Measurements from ENCODE around the gene EPHB6.

EPHB6 gene

GRCh38 chr7:142854372-142855113, at the start of gene EPHB6:
EPHB6 (plus strand) TSS chr7:142855076; CDS start chr7:142863228, 8,152 bp downstream.
- no peak for DNase-seq

GRCh38 chr7:142805350-142806021, 49.4 kb upstream of the EPHB6 start:
- DNase-seq: no peak

DNA sequence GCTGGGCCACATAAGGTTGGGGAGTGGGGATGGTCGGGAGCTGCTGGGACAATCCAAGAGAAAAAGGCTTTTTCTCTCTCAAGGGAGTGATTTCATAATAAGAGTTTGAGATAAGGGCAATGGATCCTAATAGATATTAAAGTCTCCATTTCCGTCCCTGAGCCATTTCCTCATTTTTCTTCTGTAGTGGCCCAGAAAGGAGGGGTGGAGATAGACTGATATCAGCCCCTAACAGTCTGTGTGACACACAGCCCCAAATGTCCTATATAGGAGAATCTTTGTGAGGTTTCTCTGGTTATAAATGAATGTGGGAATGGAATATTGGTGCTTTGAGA, 48.9 kb upstream of the EPHB6 start:
- no peak for DNase-seq

GRCh38 chr7:142806957-142807356, 47.9 kb upstream of the EPHB6 start:
- no peak for DNase-seq

GRCh38 chr7:142807855-142808460, 46.9 kb upstream of the EPHB6 start:
- DNase-seq: no peak

- DNase-seq: no peak
Observed at GRCh38 chr7:142808461-142808801, 46.4 kb upstream of the EPHB6 start.

DNA sequence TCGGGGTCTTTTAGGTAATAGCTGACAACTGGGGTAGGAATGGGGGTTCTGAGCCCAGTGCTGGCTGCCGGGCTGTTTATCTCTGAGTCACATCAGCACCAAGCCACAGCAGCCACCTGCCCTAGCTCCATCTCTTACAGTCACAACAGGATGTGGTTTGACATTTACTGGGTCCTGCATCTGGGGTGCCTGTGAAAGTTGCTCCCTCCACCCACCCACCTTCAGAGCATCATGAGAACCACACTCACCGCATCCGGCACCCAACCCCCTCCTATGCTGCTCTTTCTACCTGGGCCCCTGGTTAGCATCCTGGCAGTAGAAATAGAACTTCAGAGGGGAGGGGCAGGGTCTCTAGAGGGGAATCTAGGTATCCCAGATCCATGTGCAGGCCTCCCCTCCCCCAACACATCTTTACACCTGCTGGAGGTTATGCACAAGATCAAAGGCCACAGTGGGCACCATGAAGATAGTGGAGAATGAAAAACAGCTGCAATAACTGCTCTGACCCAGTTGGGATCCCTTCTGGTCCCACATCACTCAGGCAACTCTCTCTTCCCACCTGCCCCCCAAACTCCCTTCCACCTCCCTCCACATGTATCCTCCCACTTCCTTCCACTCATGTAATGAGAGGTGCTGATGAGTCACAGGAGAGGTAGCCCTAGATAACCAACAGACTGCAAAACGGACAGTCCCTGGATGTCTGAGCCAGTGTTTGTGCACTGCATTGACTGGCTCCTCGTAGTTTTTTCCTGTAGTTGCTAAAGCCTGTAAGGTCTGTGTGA, 45.9 kb upstream of the EPHB6 start:
- no peak for DNase-seq

GRCh38 chr7:142809671-142810070, 45.2 kb upstream of the EPHB6 start:
- no peak for DNase-seq

DNA sequence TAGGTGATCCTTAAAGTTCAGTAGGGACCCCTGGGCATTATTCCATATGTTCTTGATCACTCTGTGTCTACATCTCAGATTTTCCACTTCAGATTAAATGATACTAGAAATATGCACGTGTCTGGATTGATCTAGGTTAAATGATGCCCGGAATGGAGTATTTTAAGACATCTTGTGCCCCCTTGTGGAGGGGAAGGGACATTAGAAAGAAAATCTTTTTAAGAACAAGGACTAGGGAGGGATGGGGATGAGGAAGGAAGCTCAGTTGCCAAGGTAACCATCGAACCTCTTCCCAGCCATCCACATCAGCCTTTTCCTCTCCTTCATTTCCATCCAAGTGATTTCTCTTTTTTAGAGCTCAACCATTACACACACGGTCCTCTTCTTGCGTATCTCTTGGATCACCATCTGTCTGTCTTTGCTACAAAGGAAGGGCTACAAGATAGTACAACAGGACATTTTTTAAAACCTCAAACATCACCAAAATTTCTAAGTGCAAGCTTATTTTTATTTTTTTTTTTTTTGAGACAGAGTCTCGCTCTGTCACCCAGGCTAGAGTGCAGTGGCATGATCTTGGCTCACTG, 43.6 kb upstream of the EPHB6 start:
- DNase-seq: no peak

DNA sequence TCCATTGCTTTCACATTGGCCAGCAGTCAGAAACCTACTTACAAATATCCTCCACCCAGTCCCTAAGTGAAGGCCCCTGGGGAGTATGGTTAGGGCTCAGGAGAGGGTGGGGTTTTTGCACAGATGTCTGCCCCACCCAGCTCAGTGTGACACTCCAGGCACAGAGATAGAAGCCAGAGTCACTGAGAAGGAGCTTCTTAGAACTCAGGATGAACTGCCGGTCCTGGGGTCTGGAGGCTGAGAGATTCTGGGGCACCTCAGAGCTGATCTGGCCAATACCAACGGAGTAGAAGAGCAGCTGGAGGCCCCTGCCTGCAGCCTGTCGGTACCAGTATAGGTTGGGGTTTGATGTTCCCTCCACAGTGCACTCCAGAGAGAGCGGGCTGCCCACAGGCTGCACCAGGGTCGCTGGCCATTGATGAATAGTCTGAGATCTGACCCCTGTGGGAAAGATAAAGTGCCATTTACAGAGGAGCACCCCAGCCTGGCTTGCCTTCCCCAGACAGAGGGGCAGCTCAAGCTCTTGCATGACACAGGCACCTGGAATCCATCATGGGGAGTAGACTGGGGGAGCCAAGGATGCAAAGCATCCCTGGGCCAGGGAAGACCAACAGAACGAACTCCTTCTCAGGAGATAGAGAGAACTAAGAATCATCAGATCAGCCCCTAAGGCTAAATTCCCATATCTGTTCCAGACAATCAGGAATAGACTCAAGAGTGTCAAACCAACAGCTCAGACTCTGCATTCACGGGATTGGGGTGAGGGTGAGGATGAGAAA, 42.2 kb upstream of the EPHB6 start:
- DNase-seq: no peak

DNA sequence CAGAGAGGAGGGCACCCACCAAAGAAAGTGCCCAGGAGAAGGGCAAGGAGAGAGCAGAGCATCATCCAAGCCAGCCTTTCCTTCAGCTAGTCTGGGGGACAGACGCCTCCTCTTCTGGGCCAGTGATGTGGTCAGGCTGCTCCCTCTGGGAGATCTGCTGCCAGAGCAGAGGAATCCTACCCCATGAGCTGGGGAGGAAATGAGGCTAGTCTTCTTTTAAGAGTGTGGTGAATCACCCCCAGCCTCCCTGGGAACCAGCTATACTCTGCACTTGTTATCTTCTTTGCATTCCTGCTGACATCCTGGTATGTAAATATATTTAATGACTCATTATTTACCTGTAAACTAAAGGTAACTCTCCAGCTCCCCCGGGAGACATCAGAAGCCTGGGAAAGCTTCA, 41.6 kb upstream of the EPHB6 start:
- no peak for DNase-seq

GRCh38 chr7:142813699-142814098, 41.2 kb upstream of the EPHB6 start:
- DNase-seq: no peak

DNA sequence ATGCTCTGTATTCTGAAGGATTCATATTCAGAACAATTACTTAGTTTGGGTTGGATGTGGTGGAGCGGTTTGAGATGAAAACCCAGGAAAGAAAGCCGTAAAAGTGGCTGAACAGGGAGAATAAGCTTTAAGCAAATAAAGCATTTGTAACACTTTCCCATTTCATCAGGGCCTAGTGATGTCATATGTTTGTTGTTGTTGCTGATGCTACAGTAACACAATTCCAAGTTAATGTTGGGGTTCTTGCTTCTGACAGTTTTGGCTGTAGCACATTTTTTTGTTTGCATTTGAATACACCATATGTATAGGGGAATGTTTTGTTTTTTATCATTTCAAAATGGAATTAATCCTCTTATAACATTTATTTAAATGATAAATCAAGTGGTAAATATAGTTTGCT, 40.4 kb upstream of the EPHB6 start:
- no peak for DNase-seq

GRCh38 chr7:142815134-142815533, 39.7 kb upstream of the EPHB6 start:
- DNase-seq: no peak

DNA sequence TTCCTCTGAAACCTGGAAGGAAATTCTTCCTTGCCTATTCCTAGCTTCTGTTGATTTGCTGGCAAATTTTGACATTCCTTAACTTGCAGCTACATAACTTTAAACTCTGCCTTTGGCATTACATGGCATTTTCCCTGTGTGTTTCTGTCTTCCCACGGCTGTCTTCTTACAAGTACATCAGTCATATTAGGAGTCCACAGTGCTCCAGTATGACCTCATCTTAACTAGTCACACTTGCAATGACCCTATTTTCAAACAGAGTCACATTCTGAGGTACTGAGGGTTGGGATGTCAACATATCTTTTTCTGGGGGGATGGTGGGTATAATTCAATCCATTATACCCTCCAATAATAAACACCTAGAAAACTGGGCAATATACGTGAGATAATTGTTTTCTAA, 37.4 kb upstream of the EPHB6 start:
- DNase-seq: no peak

DNA sequence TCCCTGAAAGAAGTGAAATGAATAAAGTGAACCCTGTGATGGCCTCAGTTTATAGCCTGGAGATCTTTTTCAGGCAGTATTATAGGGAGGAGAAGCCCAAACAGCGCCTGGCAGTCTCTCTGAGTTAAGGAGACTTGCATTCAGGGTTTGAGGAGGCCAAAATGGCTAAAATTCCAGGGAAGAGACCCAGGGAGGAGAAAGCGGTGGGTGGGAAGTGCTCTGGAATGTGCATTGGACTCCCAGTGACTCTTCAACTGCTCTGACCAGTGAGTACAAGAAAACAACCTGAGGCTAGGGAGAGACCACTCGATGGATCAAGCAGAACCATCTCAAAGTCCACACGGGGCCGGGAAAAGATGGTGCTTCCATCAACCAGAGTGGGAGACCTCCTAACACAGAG, 35.3 kb upstream of the EPHB6 start:
- no peak for DNase-seq

- DNase-seq: no peak
Observed at GRCh38 chr7:142822714-142823113, 32.2 kb upstream of the EPHB6 start.

- no peak for DNase-seq
Observed at GRCh38 chr7:142827951-142828500, 26.9 kb upstream of the EPHB6 start.

GRCh38 chr7:142832417-142832816, 22.5 kb upstream of the EPHB6 start:
- DNase-seq: no peak

- DNase-seq: no peak
Observed at GRCh38 chr7:142833174-142834048, 21.5 kb upstream of the EPHB6 start.

DNA sequence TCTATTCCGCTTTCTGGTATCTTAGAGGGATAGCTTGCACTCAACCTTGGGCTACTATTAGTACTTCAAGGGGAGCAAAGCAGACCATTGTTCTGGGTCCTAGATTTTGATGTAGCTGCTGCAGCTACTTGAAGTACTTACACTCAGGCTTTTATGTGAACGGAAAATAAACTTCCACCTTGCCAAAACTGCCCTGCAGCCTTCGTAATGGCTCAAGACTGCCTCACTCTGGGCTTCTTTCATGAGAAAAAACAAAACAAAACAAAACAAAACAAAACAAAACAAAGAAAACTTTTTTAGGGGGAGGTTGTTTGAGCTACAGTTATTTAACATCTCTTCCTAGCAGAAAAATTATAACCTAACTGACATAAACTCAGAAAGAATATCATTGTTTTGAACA, 19.4 kb upstream of the EPHB6 start:
- no peak for DNase-seq
